ENCODE measurements around the gene SLC49A4. TPM values are rescaled to one million over a fixed set of nuclear protein-coding genes. Genes with fewer than 3 reads are reported as not detected.

SLC49A4 gene, protein sequence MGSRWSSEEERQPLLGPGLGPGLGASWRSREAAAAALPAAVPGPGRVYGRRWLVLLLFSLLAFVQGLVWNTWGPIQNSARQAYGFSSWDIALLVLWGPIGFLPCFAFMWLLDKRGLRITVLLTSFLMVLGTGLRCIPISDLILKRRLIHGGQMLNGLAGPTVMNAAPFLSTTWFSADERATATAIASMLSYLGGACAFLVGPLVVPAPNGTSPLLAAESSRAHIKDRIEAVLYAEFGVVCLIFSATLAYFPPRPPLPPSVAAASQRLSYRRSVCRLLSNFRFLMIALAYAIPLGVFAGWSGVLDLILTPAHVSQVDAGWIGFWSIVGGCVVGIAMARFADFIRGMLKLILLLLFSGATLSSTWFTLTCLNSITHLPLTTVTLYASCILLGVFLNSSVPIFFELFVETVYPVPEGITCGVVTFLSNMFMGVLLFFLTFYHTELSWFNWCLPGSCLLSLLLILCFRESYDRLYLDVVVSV
- 32.1 TPM for total RNA-seq

DNA sequence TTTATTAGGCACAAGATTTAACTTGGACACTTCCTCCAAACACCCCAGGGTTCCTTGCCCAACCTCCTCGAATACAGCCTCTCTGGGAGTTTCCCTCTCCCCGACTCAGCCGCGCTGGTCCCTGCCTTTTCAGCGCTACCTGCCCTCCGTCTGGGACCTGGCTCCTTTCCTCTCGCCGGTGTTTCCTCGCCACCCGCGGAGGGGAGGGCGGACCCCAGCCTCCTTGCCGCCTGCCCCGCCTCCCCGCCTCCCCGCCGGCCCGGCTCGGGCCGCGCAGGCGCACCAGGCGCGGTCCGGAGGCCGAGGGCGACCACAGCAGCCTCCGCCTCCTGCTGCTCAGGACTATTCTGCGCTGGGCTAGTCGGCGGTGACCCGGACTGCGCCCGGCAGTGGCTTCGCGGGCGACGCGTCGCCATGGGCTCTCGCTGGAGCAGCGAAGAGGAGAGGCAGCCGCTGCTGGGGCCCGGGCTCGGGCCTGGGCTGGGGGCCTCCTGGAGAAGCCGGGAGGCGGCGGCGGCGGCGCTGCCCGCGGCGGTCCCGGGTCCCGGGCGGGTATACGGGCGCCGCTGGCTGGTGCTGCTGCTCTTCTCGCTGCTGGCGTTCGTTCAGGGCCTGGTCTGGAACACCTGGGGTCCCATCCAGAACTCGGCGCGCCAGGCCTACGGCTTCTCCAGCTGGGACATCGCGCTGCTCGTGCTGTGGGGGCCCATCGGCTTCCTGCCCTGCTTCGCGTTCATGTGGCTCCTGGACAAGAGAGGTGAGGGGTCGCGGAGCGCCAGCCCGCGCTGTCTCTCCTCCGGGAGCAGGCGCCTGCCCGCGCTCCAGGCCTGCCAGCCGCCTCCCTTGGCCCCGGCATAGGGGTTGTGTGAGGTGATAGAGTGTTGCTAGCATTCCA lies at the start of gene SLC49A4:
Gene SLC49A4, plus strand, starts transcription at position 291 of the 895 bp plus-strand sequence. Its CDS starts 124 bp downstream, at position 415.

DNA sequence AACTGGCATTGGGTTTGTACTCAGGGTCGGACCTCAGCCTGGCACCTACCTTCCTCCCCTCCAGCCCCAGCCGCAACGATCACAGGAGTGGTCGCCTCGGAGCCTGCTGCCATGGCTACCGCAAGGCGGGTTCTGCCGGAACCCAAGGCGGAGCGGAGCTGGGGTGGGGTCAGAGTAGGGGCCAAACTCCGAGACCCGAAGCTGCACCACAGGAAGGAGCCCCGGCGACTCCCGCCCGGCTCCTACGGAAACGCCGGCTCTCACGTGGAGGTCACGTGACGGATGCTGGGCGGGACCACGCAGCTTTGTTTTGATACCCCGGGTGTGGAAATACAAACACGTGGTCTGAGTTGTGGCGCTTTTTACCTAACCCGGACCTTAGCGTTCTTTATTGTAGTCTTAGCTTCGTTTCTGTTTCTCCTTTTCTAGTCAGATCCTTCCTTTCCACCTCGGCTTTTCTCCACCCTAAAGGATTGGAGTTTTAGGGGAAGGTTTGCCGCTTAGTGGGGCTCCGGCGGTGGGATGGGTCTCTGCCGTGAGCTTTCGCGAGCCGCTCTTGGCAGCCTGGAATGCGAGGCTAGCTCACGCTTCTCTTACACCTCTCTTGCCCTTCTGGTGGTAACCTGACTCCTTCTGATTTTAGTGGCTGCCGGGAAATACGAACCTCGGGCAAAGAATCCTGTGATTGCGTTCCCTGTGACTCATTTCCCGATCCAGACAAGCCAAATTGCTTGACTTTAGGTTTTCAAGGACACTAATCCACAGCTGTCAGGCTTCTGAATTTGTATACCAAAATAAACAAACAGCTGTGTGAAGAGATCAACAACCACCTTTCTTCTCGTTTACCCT lies 1.1 kb upstream of the SLC49A4 start, which contains the start of gene HSPBAP1:
Gene HSPBAP1, minus strand, starts transcription at position 264 of the 849 bp plus-strand sequence. Its CDS starts 151 bp downstream, at position 113.

Other genes starting within 250 kb of the SLC49A4 start
- 9.7 TPM for gene PARP9, start 230.8 kb upstream of the SLC49A4 start, total RNA-seq
- 6.7 TPM for gene DTX3L, start 230.7 kb upstream of the SLC49A4 start, total RNA-seq
- gene PARP15, start 217.4 kb upstream of the SLC49A4 start, total RNA-seq, result under 0.01 TPM
- gene PARP14, start 114.2 kb upstream of the SLC49A4 start, total RNA-seq, result 15.0 TPM
- 6.5 TPM for gene HSPBAP1, start 1.2 kb upstream of the SLC49A4 start, total RNA-seq
- 17.8 TPM for gene SEMA5B, start 232.7 kb downstream of the SLC49A4 start, total RNA-seq